Heart right ventricle (tissue), 16 donors: Measurements from ENCODE around the gene ALOX15B. TPM values are rescaled to one million over a fixed set of nuclear protein-coding genes. Genes with fewer than 3 reads are reported as not detected.

ENCODE experiments used
- ATAC-seq, 8 donors: fragments of 200-7000 bp; cut with Tn5 transposase; one replicate each; pipeline ENCODE4 v1.9.1; 2020; ENCODE audit warnings: mild to moderate bottlenecking in 8 of 8, moderate library complexity in 8 of 8, moderate number of reproducible peaks in 1 of 8
- DNase-seq, 2 donors: peaks; one replicate each; pipeline ENCODE4 v3.0.0-alpha.2; 2020
- H3K27ac ChIP-seq, 10 donors: fragments of 200-600 bp; sonication (generic) in 2 of 10; one replicate each; pipeline versions ENCODE4 v1.5.0 to v1.8.0; 2020 to 2022; ENCODE audit warnings: mild to moderate bottlenecking in 3 of 10
- H3K27me3 ChIP-seq, 7 donors: fragments of 200-600 bp; one replicate each; pipeline ENCODE4 v1.8.0; 2021 to 2022; ENCODE audit warnings: mild to moderate bottlenecking in 2 of 7
- H3K36me3 ChIP-seq, 9 donors: fragments of 200-600 bp; sonication (generic) in 1 of 9; one replicate each; pipeline versions ENCODE4 v1.5.0 to v1.8.0; 2020 to 2022; ENCODE audit warnings: mild to moderate bottlenecking in 2 of 9
- H3K4me1 ChIP-seq, 9 donors: fragments of 200-600 bp; sonication (generic) in 1 of 9; one replicate each; pipeline versions ENCODE4 v1.5.0 to v1.8.0; 2020 to 2022; ENCODE audit warnings: mild to moderate bottlenecking in 4 of 9
- H3K4me3 ChIP-seq, 10 donors: fragments of 200-600 bp; sonication (generic) in 2 of 10; one replicate each; pipeline versions ENCODE4 v1.5.0 to v1.8.0; 2020 to 2022; ENCODE audit warnings: mild to moderate bottlenecking in 7 of 10, moderate library complexity in 2 of 10
- H3K9me3 ChIP-seq, 11 donors: fragments of 200-600 bp in 10 of 11; sonication (generic) in 2 of 11; one replicate each; pipeline versions ENCODE4 v1.5.0 to v1.8.0; 2013 to 2022; ENCODE audit warnings: mild to moderate bottlenecking in 2 of 11, control low read depth in 1 of 11, moderate library complexity in 1 of 11
- WGBS, 2 donors: extraction: QIAGEN DNeasy Blood & Tissue Kit; methylation state at CpG; one replicate each; pipeline ENCODE4 v1.1.7; 2013; ENCODE audit warnings: inconsistent platforms in 1 of 2; 5-methylcytosine and 5-hydroxymethylcytosine counted together
- intact Hi-C, 10 donors: fragments of 100-400 bp; cut with DNase I; formaldehyde crosslinking; loops; one replicate each; pipeline versions ENCODE4 v1.11.1 to v1.14.2; 2022
- polyA plus RNA-seq, 2 donors: library from polyadenylated mRNA; stranded (reverse); fragments of 200-250 nt; gene quantifications; one replicate each; pipeline ENCODE4 v1.2.3, GENCODE V29; 2013
- total RNA-seq, 10 donors: library from RNA; stranded (reverse); fragmentation: NEBNext Ultra II Directional in 3 of 10; extraction: Animal tissue kit (Norgen Biotek cat#: 25700) in 3 of 10; gene quantifications; one replicate each; pipeline versions ENCODE4 v1.2.1 to v1.2.4, GENCODE V29; 2021 to 2023
- TF ChIP-seq, protein P1 (sequence below), 9 donors: fragments of 200-600 bp; sonication (generic) in 2 of 9; IDR thresholded peaks; one replicate each; pipeline versions ENCODE4 v1.5.0 to v1.8.0; 2021 to 2022; ENCODE audit warnings: antibody characterized with exemption in 9 of 9, mild to moderate bottlenecking in 5 of 9, moderate library complexity in 1 of 9
- donor health status: Arrhythmogenic right ventricular cardiomyopathy.
- donor health status: ischemic (EF 13 %, LVEDD 7.1; RV severe dilation, severe dysfunction).
- donor health status: healthy with polysubstance abuse.
- donor health status: DM: no; HTN: yes; CAD: no.
- donor health status: DM: no; HTN: no; CAD: no.
- donor health status: ischemic (EF 25% LVEDD 6.9; RV normal size, moderate dysfunction).
- donor health status: ischemic (EF 25% LVEDD 5.7; RV mildly dilated, moderate dysfunction).
- donor health status: healthy.
- donor health status: DM: yes; HTN: yes; CAD: no.
- donor health status: Ischemic cardiomyopathy.
- donor health status: ischemic (EF 35%, LVEDD 5.7; RV mildly dilated, moderate dysfunction).
- donor health status: nonischemic (EF 11% LVEDD 7.7; RV severe dilation, severe dysfunction).
- donor health status: DM: yes; HTN: yes; CAD: no.
- donor health status: PGD.
- donor health status: ischemic (EF 29% LVEDD 5.4; RV normal size, mild dysfunction).
- donor health status: nonischemic (EF 23%, LVEDD 6.1; RV moderate dilation, normal function).

ALOX15B gene
- total and polyA plus RNA-seq, 12 donors, result 0.10 to 1.3 (median 0.27) TPM; not detected in 6

DNA sequence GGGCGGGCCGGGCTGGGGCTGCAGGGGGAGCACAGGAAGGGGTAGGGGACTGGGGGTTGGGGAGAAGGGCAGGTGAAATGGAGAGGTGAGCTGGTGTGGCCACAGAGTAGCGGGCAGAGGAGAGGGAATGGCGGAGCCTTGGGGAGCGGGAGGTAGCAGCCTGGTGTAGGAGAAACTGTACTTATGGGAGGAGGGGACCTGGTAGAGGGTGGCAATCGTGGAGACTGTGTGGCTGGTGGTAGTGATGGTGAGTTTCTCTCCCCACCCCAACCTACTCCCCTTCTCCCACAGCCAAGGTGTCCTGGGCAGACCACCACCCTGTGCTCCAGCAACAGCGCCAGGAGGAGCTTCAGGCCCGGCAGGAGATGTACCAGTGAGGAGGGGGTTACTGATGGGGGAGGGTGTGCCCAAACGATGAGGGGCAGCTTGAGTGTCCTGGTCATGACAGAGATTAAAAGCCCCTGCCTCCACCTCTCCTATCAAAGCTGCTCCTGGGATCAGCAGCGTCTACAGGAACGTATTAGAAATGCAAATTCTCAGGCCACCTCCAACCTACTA lies 831 bp downstream of the ALOX15B start:
- 53 to 63% methylated on average over 11 of the region's 11 CpGs for WGBS, 2 donors
- TF ChIP-seq, protein P1, sequence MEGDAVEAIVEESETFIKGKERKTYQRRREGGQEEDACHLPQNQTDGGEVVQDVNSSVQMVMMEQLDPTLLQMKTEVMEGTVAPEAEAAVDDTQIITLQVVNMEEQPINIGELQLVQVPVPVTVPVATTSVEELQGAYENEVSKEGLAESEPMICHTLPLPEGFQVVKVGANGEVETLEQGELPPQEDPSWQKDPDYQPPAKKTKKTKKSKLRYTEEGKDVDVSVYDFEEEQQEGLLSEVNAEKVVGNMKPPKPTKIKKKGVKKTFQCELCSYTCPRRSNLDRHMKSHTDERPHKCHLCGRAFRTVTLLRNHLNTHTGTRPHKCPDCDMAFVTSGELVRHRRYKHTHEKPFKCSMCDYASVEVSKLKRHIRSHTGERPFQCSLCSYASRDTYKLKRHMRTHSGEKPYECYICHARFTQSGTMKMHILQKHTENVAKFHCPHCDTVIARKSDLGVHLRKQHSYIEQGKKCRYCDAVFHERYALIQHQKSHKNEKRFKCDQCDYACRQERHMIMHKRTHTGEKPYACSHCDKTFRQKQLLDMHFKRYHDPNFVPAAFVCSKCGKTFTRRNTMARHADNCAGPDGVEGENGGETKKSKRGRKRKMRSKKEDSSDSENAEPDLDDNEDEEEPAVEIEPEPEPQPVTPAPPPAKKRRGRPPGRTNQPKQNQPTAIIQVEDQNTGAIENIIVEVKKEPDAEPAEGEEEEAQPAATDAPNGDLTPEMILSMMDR (IDR thresholded peaks at IDR 0.05), result no peak
- Histone ChIP-seq H3K9me3 (no peaks in the 10 kb centered on the region), H3K27me3 (peaks cover 0 to 43% (median 33%) of the 10 kb centered on the region in 7 donors), H3K27ac (no peak overlapping the region), H3K4me1 (peaks cover 0 to 28% (median 4%) of the 10 kb centered on the region in 9 donors), H3K4me3 (peak overlapping the region in 1 of 10 donors; percentile 37), H3K36me3 (no peaks in the 10 kb centered on the region)
- DNase-seq (no peak), ATAC-seq (no peak)
- intact Hi-C loops, result loop anchor here (2.0 to 10.0 kb wide), 10 partner anchors 125 to 305 kb away; partner anchors contain the start of gene RNF227 (in 1 of the 10)

DNA sequence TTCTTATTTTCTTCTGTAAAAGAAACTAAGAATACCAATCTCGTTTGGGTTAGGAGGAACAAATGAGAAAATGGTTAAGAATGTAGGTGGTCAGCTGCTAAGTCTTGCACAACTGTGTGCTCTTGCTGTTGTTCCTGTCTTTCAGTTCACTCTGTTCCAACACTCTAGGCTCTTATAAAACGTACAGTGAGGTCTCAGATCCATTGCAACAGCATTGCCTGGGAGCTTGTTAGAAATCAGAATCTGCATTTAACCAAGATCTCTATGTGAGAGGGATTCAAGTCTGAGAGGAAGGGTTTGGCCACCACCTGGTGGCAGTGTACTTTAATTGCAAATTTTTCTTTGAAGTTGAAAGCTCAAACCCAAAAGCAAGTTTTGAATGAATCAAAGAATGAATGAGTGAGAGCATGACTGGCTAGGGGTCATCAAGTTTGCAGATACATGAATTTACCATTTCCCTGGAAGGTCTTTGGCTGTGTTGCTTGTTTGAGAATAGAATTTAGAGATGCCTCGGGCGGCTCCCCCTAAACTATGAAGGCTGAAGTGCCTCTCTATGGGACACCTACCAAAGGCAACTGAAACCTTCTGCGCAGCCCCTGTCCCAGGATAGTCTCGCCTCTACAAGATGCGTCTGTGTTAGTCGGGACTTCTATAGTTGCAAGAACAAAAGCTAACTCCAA lies 2.5 kb downstream of the ALOX15B start:
- Histone ChIP-seq H3K27ac (peak overlapping the region in 1 of 10 donors; percentile 51), H3K9me3 (no peaks in the 10 kb centered on the region), H3K27me3 (peaks cover 0 to 44% (median 34%) of the 10 kb centered on the region in 7 donors), H3K4me1 (peaks cover 0 to 28% (median 4%) of the 10 kb centered on the region in 9 donors), H3K4me3 (no peak overlapping the region), H3K36me3 (no peaks in the 10 kb centered on the region)
- 61 to 62% methylated on average over 8 of the region's 8 CpGs for WGBS, 2 donors
- DNase-seq, result no peak
- intact Hi-C loops, result loop anchor here (2.0 to 10.0 kb wide), 10 partner anchors 127 to 307 kb away; partner anchors contain the start of gene RNF227 (in 1 of the 10)
- TF ChIP-seq, protein P1 (IDR thresholded peaks at IDR 0.05), result peak; percentile 29 to 71 (median 66)
- peak in 7 of 8 donors; percentile 30 to 88 (median 66) for ATAC-seq

DNA sequence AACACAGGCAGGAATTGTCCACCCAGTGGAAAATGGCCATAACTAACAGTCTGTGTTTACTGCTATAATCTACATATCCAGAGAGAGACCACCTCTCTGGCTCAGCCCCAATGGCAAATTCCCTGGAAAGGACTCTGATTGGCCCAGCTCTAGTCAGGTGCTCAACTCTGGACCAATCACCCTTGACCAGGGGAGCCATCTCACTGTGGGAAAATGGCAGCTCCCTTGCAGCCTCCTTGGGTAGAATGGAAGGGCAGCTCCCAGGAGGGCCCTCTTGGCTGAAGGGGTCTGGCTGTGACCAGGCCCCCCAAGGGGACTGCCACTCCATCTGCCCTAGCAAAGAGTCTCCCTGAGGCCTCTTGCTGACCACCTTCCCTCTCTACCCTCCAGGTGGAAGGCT lies 3.1 kb downstream of the ALOX15B start:
- Histone ChIP-seq H3K4me1 (peaks cover 0 to 28% (median 4%) of the 10 kb centered on the region in 9 donors), H3K9me3 (no peaks in the 10 kb centered on the region), H3K27ac (no peak overlapping the region), H3K4me3 (no peak overlapping the region), H3K27me3 (peaks cover 0 to 45% (median 33%) of the 10 kb centered on the region in 7 donors), H3K36me3 (no peaks in the 10 kb centered on the region)
- ATAC-seq (no peak), DNase-seq (no peak)
- TF ChIP-seq, protein P1 (IDR thresholded peaks at IDR 0.05), result no peak
- intact Hi-C loops, result loop anchor here (2.0 to 10.0 kb wide), 10 partner anchors 127 to 307 kb away; partner anchors contain the start of gene RNF227 (in 1 of the 10)
